GM23248 (cell line): ENCODE results near the gene NAALADL2. TPM values are rescaled to one million over a fixed set of nuclear protein-coding genes. Genes with fewer than 3 reads are reported as not detected.

Source experiments
- DNase-seq: peaks from one replicate; pipeline ENCODE4 v3.0.0-alpha.2; 2015
- H2AFZ ChIP-seq: fragments of 200-600 bp; sonication (generic); 2 replicates; pipeline ENCODE4 v1.6.1; 2016; ENCODE audit warnings: antibody characterized with exemption
- H3F3A ChIP-seq: fragments of 200-600 bp; sonication (generic); 2 replicates; pipeline ENCODE4 v1.6.1; 2016; ENCODE audit warnings: mild to moderate bottlenecking, antibody characterized with exemption, mixed run types; ENCODE audit not compliant: insufficient read depth
- H3K27ac ChIP-seq: fragments of 200-600 bp; sonication (generic); 2 replicates; pipeline ENCODE4 v1.5.1; 2016; ENCODE audit warnings: mild to moderate bottlenecking
- H3K27me3 ChIP-seq: fragments of 200-600 bp; sonication (generic); replicated peaks from 2 replicates; pipeline ENCODE4 v1.6.1; 2016; ENCODE audit warnings: mild to moderate bottlenecking; ENCODE audit not compliant: insufficient read depth
- H3K36me3 ChIP-seq: fragments of 200-600 bp; sonication (generic); 2 replicates; pipeline ENCODE4 v1.6.1; 2016; ENCODE audit warnings: low read depth, mild to moderate bottlenecking
- H3K4me1 ChIP-seq: fragments of 200-600 bp; sonication (generic); 2 replicates; pipeline ENCODE4 v1.6.1; 2016; ENCODE audit warnings: mild to moderate bottlenecking; ENCODE audit not compliant: insufficient read depth
- H3K4me2 ChIP-seq: fragments of 200-600 bp; sonication (generic); one replicate; pipeline ENCODE4 v1.6.1; 2016; ENCODE audit warnings: mild to moderate bottlenecking; ENCODE audit not compliant: unreplicated experiment
- H3K4me3 ChIP-seq: fragments of 200-600 bp; sonication (generic); 2 replicates; pipeline ENCODE4 v1.5.1; 2016; ENCODE audit warnings: mild to moderate bottlenecking
- H3K79me2 ChIP-seq: fragments of 200-600 bp; sonication (generic); 2 replicates; pipeline ENCODE4 v1.6.1; 2016; ENCODE audit warnings: mild to moderate bottlenecking; ENCODE audit not compliant: insufficient read depth
- H3K9ac ChIP-seq: fragments of 200-600 bp; sonication (generic); 2 replicates; pipeline ENCODE4 v1.6.1; 2016; ENCODE audit warnings: mild to moderate bottlenecking
- H3K9me2 ChIP-seq: fragments of 200-600 bp; sonication (generic); 2 replicates; pipeline ENCODE4 v1.6.1; 2016; ENCODE audit warnings: mixed run types, mild to moderate bottlenecking, moderate library complexity; ENCODE audit not compliant: insufficient read depth
- H3K9me3 ChIP-seq: fragments of 200-600 bp; sonication (generic); one replicate; pipeline ENCODE4 v1.6.1; 2017; ENCODE audit warnings: low read depth
- H4K20me1 ChIP-seq: fragments of 200-600 bp; sonication (generic); 2 replicates; pipeline ENCODE4 v1.6.0; 2016; ENCODE audit not compliant: insufficient read depth
- EZH2 ChIP-seq: fragments of 200-600 bp; sonication (generic); IDR thresholded peaks from 2 replicates; pipeline ENCODE4 v1.6.1; 2018; ENCODE audit warnings: antibody characterized with exemption, mild to moderate bottlenecking; ENCODE audit not compliant: insufficient read depth, poor library complexity, severe bottlenecking
- EZH2phosphoT487 ChIP-seq: fragments of 200-600 bp; sonication (generic); IDR thresholded peaks from 2 replicates; pipeline ENCODE4 v1.6.1; 2018; ENCODE audit warnings: antibody characterized with exemption, moderate library complexity, mild to moderate bottlenecking, low read depth; ENCODE audit not compliant: insufficient read depth
- WGBS, 2 experiments: methylation state at CpG; one replicate each; pipeline ENCODE4 v1.1.6; 2015 to 2017; ENCODE audit warnings: low lambda C conversion rate in 2 of 2, low coverage in 1 of 2; ENCODE audit errors: missing lambda C conversion rate in 2 of 2; 5-methylcytosine and 5-hydroxymethylcytosine counted together
- in situ Hi-C: fragments of 300-500 bp; cut with MboI; formaldehyde crosslinking; loops from 2 replicates; pipeline ENCODE4 v1.15.0; 2020
- polyA plus RNA-seq: library from polyadenylated mRNA; unstranded; fragments of >200 nt; fragmentation: Nextera tagmentation; extraction: Ambion mirVana; gene quantifications from 2 replicates; pipeline ENCODE4 v1.2.1, GENCODE V29; 2016
- total RNA-seq: library from RNA; depleted of rRNA; stranded (reverse); fragments of >200 nt; shearing (Covaris generic); gene quantifications from 2 replicates; pipeline ENCODE4 v1.2.3, GENCODE V29; 2014

NAALADL2 gene
- total and polyA plus RNA-seq, 2 experiments from 2014 or later: 20.5 to 81.0 TPM

GRCh38 chr3:175187586-175187985 is 328.5 kb downstream of the NAALADL2 start:
- H3K79me2 ChIP-seq: no peaks in the 10 kb centered on the region
- no peak overlapping the region for H3K4me2 ChIP-seq
- peak; percentile 47 for DNase-seq
- H3K27me3 ChIP-seq: no peaks in the 10 kb centered on the region
- 0 out of 2 replicates have a peak, but pooled peaks cover 3% of the 10 kb centered on the region for H3K9me2 ChIP-seq
- TF ChIP-seq EZH2phosphoT487 (no peak), EZH2 (no peak)
- in situ Hi-C loops: no loop called here
- no peak overlapping the region for H2AFZ ChIP-seq
- no peaks in the 10 kb centered on the region for H4K20me1 ChIP-seq
- H3K36me3 ChIP-seq: no peaks in the 10 kb centered on the region
- H3K9me3 ChIP-seq: no peaks in the 10 kb centered on the region
- no peaks in the 10 kb centered on the region for H3F3A ChIP-seq
- WGBS, 2 experiments: 74 to 80% methylated on average over 2 of the region's 2 CpGs
- H3K27ac ChIP-seq: no peak overlapping the region
- no peak overlapping the region for H3K9ac ChIP-seq
- no peak overlapping the region for H3K4me3 ChIP-seq
- H3K4me1 ChIP-seq: peaks cover 12% of the 10 kb centered on the region

- Histone ChIP-seq H3K4me2 (no peak overlapping the region), H3K4me3 (no peak overlapping the region), H3K27ac (no peak overlapping the region), H3K79me2 (no peaks in the 10 kb centered on the region), H3F3A (no peaks in the 10 kb centered on the region), H4K20me1 (no peaks in the 10 kb centered on the region), H3K9ac (no peak overlapping the region), H3K9me2 (no peaks in the 10 kb centered on the region), H3K36me3 (no peaks in the 10 kb centered on the region), H2AFZ (no peak overlapping the region), H3K27me3 (no peaks in the 10 kb centered on the region), H3K9me3 (no peaks in the 10 kb centered on the region), H3K4me1 (peaks cover 22% of the 10 kb centered on the region)
- 26 to 29% methylated on average over 3 of the region's 3 CpGs for WGBS, 2 experiments
- in situ Hi-C loops: no loop called here
- peak; percentile 45 for DNase-seq
- TF ChIP-seq EZH2: no peak
- no peak for TF ChIP-seq EZH2phosphoT487
These were observed 333.4 kb downstream of the NAALADL2 start for GRCh38 chr3:175192536-175192935.

GRCh38 chr3:175193815-175194518 is 334.8 kb downstream of the NAALADL2 start:
- Histone ChIP-seq H3K4me1 (peaks cover 18% of the 10 kb centered on the region), H3F3A (no peaks in the 10 kb centered on the region), H3K9me2 (no peaks in the 10 kb centered on the region), H3K4me3 (no peak overlapping the region), H3K9me3 (no peaks in the 10 kb centered on the region), H3K79me2 (no peaks in the 10 kb centered on the region), H2AFZ (no peak overlapping the region), H3K27me3 (no peaks in the 10 kb centered on the region), H4K20me1 (no peaks in the 10 kb centered on the region), H3K4me2 (peak overlapping the region; percentile 9), H3K36me3 (no peaks in the 10 kb centered on the region), H3K27ac (no peak overlapping the region), H3K9ac (no peak overlapping the region)
- in situ Hi-C loops: no loop called here
- TF ChIP-seq EZH2phosphoT487 (no peak), EZH2 (no peak)
- peak; percentile 78 for DNase-seq
- WGBS, 2 experiments: 69 to 74% methylated on average over 4 of the region's 4 CpGs

GRCh38 chr3:175198991-175199783 is 340.1 kb downstream of the NAALADL2 start:
- H3K4me2 ChIP-seq: no peak overlapping the region
- H3F3A ChIP-seq: no peaks in the 10 kb centered on the region
- in situ Hi-C loops: no loop called here
- no peaks in the 10 kb centered on the region for H3K9me3 ChIP-seq
- no peaks in the 10 kb centered on the region for H3K27me3 ChIP-seq
- H3K79me2 ChIP-seq: no peaks in the 10 kb centered on the region
- no peaks in the 10 kb centered on the region for H3K9me2 ChIP-seq
- 88 to 89% methylated on average over 7 of the region's 7 CpGs for WGBS, 2 experiments
- DNase-seq: no peak
- no peak overlapping the region for H3K27ac ChIP-seq
- no peak overlapping the region for H3K4me3 ChIP-seq
- H4K20me1 ChIP-seq: no peaks in the 10 kb centered on the region
- TF ChIP-seq EZH2phosphoT487 (no peak), EZH2 (no peak)
- H2AFZ ChIP-seq: no peak overlapping the region
- peaks cover 9% of the 10 kb centered on the region for H3K4me1 ChIP-seq
- no peak overlapping the region for H3K9ac ChIP-seq
- H3K36me3 ChIP-seq: no peaks in the 10 kb centered on the region
